Activated T-helper 1 cell treated with anti-CD3 and anti-CD28 coated beads, Interleukin-2, amount 50 U/mL, for 16 hours (primary cell): ENCODE measurements around the gene PTPRT.

Source experiments
- DNase-seq, 2 donors: peaks; one replicate each; pipeline ENCODE4 v3.0.0-alpha.2; 2020; ENCODE audit warnings: low read depth in 1 of 2, low spot score in 1 of 2

PTPRT gene

GRCh38 chr20:42641886-42642285 is 547.8 kb downstream of the PTPRT start:
- DNase-seq = no peak

GRCh38 chr20:42639140-42639539 is 550.6 kb downstream of the PTPRT start:
- DNase-seq = no peak

GRCh38 chr20:42635699-42636411 is 553.9 kb downstream of the PTPRT start:
- DNase-seq = no peak

- no peak for DNase-seq
These were observed 555.5 kb downstream of the PTPRT start for GRCh38 chr20:42634156-42634555.

GRCh38 chr20:42628683-42629082 is 561.0 kb downstream of the PTPRT start:
- no peak for DNase-seq

- no peak for DNase-seq
These were observed 576.6 kb downstream of the PTPRT start for GRCh38 chr20:42613076-42613475.

- DNase-seq = no peak
These were observed 577.5 kb downstream of the PTPRT start for GRCh38 chr20:42611889-42612837.

GRCh38 chr20:42611423-42611822 is 578.3 kb downstream of the PTPRT start:
- DNase-seq = no peak

- DNase-seq = no peak
These were observed 579.6 kb downstream of the PTPRT start for GRCh38 chr20:42610070-42610469.

GRCh38 chr20:42609618-42610017 is 580.1 kb downstream of the PTPRT start:
- no peak for DNase-seq

GRCh38 chr20:42604998-42605956 is 584.4 kb downstream of the PTPRT start:
- DNase-seq = no peak

- DNase-seq = no peak
These were observed 586.1 kb downstream of the PTPRT start for GRCh38 chr20:42603655-42604054.

- DNase-seq = no peak
These were observed 591.1 kb downstream of the PTPRT start for GRCh38 chr20:42598581-42598980.

GRCh38 chr20:42595625-42596024 is 594.1 kb downstream of the PTPRT start:
- no peak for DNase-seq

- no peak for DNase-seq
These were observed 595.0 kb downstream of the PTPRT start for GRCh38 chr20:42594659-42595058.

GRCh38 chr20:42594011-42594410 is 595.7 kb downstream of the PTPRT start:
- no peak for DNase-seq

GRCh38 chr20:42589976-42590639 is 599.6 kb downstream of the PTPRT start:
- DNase-seq = no peak

GRCh38 chr20:42588847-42589246 is 600.9 kb downstream of the PTPRT start:
- DNase-seq = no peak

GRCh38 chr20:42587427-42587826 is 602.3 kb downstream of the PTPRT start:
- DNase-seq = no peak

GRCh38 chr20:42581311-42581710 is 608.4 kb downstream of the PTPRT start:
- no peak for DNase-seq

GRCh38 chr20:42576167-42576566 is 613.5 kb downstream of the PTPRT start:
- DNase-seq = no peak
